Activated CD4-positive, alpha-beta T cell treated with anti-CD3 and anti-CD28 coated beads, Interleukin-2, amount 50 U/mL, for 1 hour (primary cell): ENCODE results near the gene EPO.
A peak's percentile ranks its signal among the peaks of the same experiment; 100 is the strongest.
"Not testable (repeated sequence)": the region's sequence is repeated elsewhere in the genome, so short reads cannot be mapped to it uniquely, and the experiment has no call there.

Source experiments
- DNase-seq: peaks from one replicate; pipeline ENCODE4 v3.0.0-alpha.2; 2020

The EPO gene

GRCh38 chr7:100744605-100745004 lies 24.3 kb downstream of the EPO start:
- DNase-seq, result no peak

- peak; percentile 4 for DNase-seq
Observed at GRCh38 chr7:100745184-100745583, 24.9 kb downstream of the EPO start.

GRCh38 chr7:100752994-100753393 lies 32.7 kb downstream of the EPO start:
- DNase-seq, result no peak

GRCh38 chr7:100753750-100754149 lies 33.5 kb downstream of the EPO start:
- no peak for DNase-seq

DNA sequence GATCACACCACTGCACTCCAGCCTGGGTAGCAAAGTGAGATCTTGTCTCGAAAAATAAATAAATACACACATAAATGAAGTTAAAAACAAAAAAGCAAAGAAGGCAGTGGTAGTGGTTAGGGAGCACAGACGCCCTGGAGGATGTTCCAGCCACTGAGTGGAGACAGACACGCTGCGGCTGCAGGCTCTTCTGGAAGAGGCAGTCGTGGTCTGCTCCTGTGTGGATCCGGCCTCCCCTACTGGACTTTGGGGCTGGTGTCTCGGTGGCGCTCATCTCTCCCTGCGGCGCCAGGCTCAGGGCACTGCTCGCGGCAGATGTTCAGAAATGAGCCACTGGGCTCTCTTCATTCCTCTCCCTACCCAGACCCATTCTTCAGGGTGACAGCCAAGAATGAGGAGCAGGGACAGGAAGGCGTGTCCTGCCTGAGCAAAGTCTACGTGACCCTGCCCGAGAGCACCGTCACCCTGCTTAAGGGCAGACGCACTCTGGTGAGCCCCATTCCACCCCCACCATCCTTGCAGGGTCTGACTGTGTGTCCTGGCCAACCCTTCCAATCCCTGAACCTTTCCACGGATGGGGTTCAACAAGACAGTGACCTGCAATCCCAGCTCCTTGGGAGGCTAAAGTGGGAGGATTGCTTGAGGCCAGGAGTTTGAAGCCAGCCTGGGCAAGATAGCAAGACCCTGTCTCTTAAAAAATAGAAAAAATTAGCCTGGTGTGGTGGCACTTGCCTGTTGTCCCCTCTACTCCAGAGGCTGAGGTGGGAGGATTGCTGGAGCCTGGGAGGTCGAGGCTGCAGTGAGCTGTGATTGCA lies 39.3 kb downstream of the EPO start:
- DNase-seq, result no peak

DNA sequence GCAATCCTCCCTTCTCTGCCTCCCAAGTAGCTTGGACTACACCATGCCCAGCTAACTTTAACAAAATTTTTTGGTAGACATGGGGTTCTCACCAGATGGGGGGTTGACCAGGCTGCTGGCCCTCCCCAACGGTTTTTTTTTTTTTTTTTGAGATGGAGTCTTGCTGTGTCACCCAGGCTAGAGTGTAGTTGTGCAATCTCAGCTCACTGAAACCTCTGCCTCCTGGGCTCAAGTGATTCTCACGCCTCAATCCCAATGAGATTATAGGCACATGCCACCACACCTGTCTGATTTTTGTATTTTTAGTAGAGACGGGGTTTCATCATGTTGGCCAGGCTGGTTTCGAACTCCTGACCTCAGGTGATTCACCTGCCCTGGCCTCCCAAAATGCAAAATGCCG lies 42.6 kb downstream of the EPO start:
- not testable (repeated sequence) for DNase-seq

DNA sequence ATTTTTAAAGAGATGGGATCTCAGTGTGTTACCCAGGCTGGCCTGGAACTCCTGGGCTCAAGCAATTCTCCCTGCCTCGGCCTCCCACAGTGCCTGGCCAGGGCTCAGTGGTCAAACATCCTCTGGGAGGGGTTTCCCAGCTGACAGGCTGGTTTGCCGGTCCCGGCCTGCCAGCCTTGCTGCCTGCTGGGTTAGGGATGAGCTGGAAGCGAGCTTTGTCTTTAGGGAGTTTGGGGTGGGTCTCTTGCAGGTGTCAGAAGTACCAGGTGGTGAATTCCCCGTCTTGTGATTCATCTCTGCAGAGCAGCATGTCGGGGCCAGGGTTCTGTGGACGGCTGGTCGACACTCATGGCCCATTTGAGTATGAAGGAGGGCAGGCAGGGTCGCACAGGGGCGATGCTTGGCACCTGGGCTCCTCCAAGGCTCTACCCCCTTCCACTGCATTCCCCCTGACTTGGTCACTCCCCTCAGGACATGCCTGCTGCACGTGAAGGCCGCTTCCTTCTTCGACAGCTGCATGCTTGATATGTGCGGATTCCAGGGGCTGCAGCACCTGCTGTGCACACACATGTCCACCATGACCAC lies 43.4 kb downstream of the EPO start:
- no peak for DNase-seq

GRCh38 chr7:100764841-100765240 lies 44.6 kb downstream of the EPO start:
- DNase-seq, result no peak

GRCh38 chr7:100765250-100765649 lies 45.0 kb downstream of the EPO start:
- no peak for DNase-seq

DNA sequence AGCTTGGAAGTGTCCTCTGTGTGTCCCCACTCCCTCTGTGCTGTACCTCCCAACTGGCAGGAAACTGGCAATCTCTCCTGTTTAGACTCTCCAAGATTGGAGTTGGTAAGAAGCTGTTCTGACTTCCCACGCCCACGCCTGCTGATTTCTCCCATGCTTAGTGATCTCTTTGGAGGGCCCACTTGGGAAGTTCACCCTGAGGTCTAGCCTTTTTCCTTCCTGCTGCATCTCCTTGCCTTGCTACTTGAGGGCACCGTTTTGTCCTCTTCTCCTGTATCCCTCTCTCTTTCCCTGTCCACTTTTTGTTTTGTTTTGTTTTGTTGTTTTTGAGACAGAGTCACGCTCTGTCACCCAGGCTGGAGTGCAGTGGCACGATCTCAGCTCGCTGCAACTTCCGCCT lies 48.5 kb downstream of the EPO start:
- DNase-seq, result no peak
